GM23338 (cell line): ENCODE results near the gene ROPN1L. TPM values are rescaled to one million over a fixed set of nuclear protein-coding genes. Genes with fewer than 3 reads are reported as not detected.

ENCODE experiments used
- ATAC-seq: fragments of 200-7000 bp; cut with Tn5 transposase; 3 replicates; pipeline ENCODE4 v1.9.1; 2020
- DNase-seq: peaks from one replicate; pipeline ENCODE4 v3.0.0-alpha.2; 2015; ENCODE audit warnings: low spot score
- H2AFZ ChIP-seq: fragments of 200-600 bp; sonication (generic); 2 replicates; pipeline ENCODE4 v1.8.0; 2016; ENCODE audit warnings: antibody characterized with exemption, mild to moderate bottlenecking, moderate library complexity
- H3F3A ChIP-seq: fragments of 200-600 bp; sonication (generic); replicated peaks from 2 replicates; pipeline ENCODE4 v1.8.0; 2017; ENCODE audit warnings: antibody characterized with exemption, mixed run types, low read depth
- H3K27ac ChIP-seq: fragments of 200-600 bp; sonication (generic); 2 replicates; pipeline ENCODE4 v1.6.1; 2016; ENCODE audit warnings: low read depth
- H3K27me3 ChIP-seq: fragments of 200-600 bp; sonication (generic); 2 replicates; pipeline ENCODE4 v1.8.0; 2016; ENCODE audit warnings: mild to moderate bottlenecking, mixed run types, moderate library complexity; ENCODE audit not compliant: insufficient read depth
- H3K36me3 ChIP-seq: fragments of 200-600 bp; sonication (generic); 2 replicates; pipeline ENCODE4 v1.8.0; 2016; ENCODE audit warnings: mild to moderate bottlenecking; ENCODE audit not compliant: insufficient read depth
- H3K4me1 ChIP-seq: fragments of 200-600 bp; sonication (generic); 2 replicates; pipeline ENCODE4 v1.8.0; 2016; ENCODE audit warnings: mild to moderate bottlenecking, moderate library complexity; ENCODE audit not compliant: insufficient read depth
- H3K4me2 ChIP-seq: fragments of 200-600 bp; sonication (generic); 2 replicates; pipeline ENCODE4 v1.7.1; 2017; ENCODE audit warnings: mixed run types
- H3K4me3 ChIP-seq: fragments of 200-600 bp; sonication (generic); 2 replicates; pipeline ENCODE4 v1.6.1; 2016; ENCODE audit warnings: mixed run types
- H3K79me2 ChIP-seq: fragments of 200-600 bp; sonication (generic); replicated peaks from 2 replicates; pipeline ENCODE4 v1.8.0; 2017; ENCODE audit warnings: mild to moderate bottlenecking; ENCODE audit not compliant: insufficient read depth
- H3K9me2 ChIP-seq: fragments of 200-600 bp; sonication (generic); 2 replicates; pipeline ENCODE4 v1.8.0; 2017; ENCODE audit not compliant: insufficient read depth
- H4K20me1 ChIP-seq: fragments of 200-600 bp; sonication (generic); replicated peaks from 2 replicates; pipeline ENCODE4 v1.8.0; 2017; ENCODE audit warnings: mild to moderate bottlenecking; ENCODE audit not compliant: insufficient read depth
- H3K27ac Mint-ChIP-seq: 2 replicates; pipeline ENCODE4 v1.8.0; 2020; ENCODE audit warnings: inconsistent platforms, mild to moderate bottlenecking, moderate library complexity, mixed read lengths
- H3K27me3 Mint-ChIP-seq: 3 replicates; pipeline ENCODE4 v1.8.0; 2022; ENCODE audit warnings: low read depth, mild to moderate bottlenecking, moderate library complexity, mixed read lengths, inconsistent platforms; ENCODE audit not compliant: insufficient read depth, poor library complexity
- H3K36me3 Mint-ChIP-seq: 3 replicates; pipeline ENCODE4 v1.8.0; 2021; ENCODE audit warnings: low read depth, mild to moderate bottlenecking, inconsistent platforms, moderate library complexity, mixed read lengths
- H3K4me1 Mint-ChIP-seq: 3 replicates; pipeline ENCODE4 v1.8.0; 2020; ENCODE audit warnings: mild to moderate bottlenecking, inconsistent platforms, mixed read lengths
- H3K4me3 Mint-ChIP-seq: 3 replicates; pipeline ENCODE4 v1.8.0; 2021; ENCODE audit warnings: moderate library complexity, mild to moderate bottlenecking, inconsistent platforms, mixed read lengths
- H3K9me3 Mint-ChIP-seq: 3 replicates; pipeline ENCODE4 v1.8.0; 2020; ENCODE audit warnings: moderate library complexity, mild to moderate bottlenecking, inconsistent platforms, mixed read lengths
- CREB1 ChIP-seq: fragments of 250-450 bp; sonication (Bioruptor Pico); IDR thresholded peaks from 2 replicates; pipeline ENCODE4 v1.5.0; 2020; ENCODE audit warnings: low read depth, mild to moderate bottlenecking, moderate library complexity
- EZH2 ChIP-seq: fragments of 200-600 bp; sonication (generic); IDR thresholded peaks from one replicate; pipeline ENCODE4 v1.8.0; 2017; ENCODE audit warnings: antibody characterized with exemption, mild to moderate bottlenecking, low read depth; ENCODE audit not compliant: unreplicated experiment
- EZH2phosphoT487 ChIP-seq: fragments of 200-600 bp; sonication (generic); IDR thresholded peaks from one replicate; pipeline ENCODE4 v1.8.1; 2018; ENCODE audit warnings: antibody characterized with exemption; ENCODE audit not compliant: unreplicated experiment
- JUNB ChIP-seq: IDR thresholded peaks from one replicate; pipeline ENCODE4 v1.6.1; 2016; ENCODE audit warnings: antibody characterized with exemption; ENCODE audit not compliant: unreplicated experiment
- POLR2AphosphoS5 ChIP-seq: IDR thresholded peaks from 2 replicates; pipeline ENCODE4 v1.6.1; 2016; ENCODE audit warnings: antibody characterized with exemption, low read depth
- ZNF114 ChIP-seq: fragments of 250-450 bp; sonication (Bioruptor Pico); IDR thresholded peaks from 2 replicates; pipeline ENCODE4 v1.5.0; 2020; ENCODE audit warnings: mild to moderate bottlenecking, moderate library complexity
- ZNF331 ChIP-seq: fragments of 250-450 bp; sonication (Bioruptor Pico); IDR thresholded peaks from 2 replicates; pipeline ENCODE4 v1.5.0; 2020; ENCODE audit warnings: low read depth, mild to moderate bottlenecking, moderate library complexity
- polyA plus RNA-seq: library from polyadenylated mRNA; unstranded; fragments of >200 nt; fragmentation: Nextera tagmentation; extraction: Ambion mirVana; gene quantifications from 2 replicates; pipeline ENCODE4 v1.2.1, GENCODE V29; 2016
- total RNA-seq: library from RNA; depleted of rRNA; stranded (reverse); fragments of >200 nt; shearing (Covaris generic); gene quantifications from 2 replicates; pipeline ENCODE4 v1.2.3, GENCODE V29; 2014
- TF ChIP-seq, protein P1 (sequence below), 2 experiments: fragments of 200-600 bp in 1 of 2; sonication (generic) in 1 of 2; conservative IDR thresholded peaks; 2 replicates each; pipeline versions ENCODE4 v1.5.1 to v1.6.1; 2016 to 2017; ENCODE audit warnings: antibody characterized with exemption in 2 of 2, low read depth in 2 of 2, mild to moderate bottlenecking in 2 of 2, moderate library complexity in 1 of 2
- TF ChIP-seq, protein P2 (sequence below): fragments of 250-450 bp; sonication (Bioruptor Pico); IDR thresholded peaks from 2 replicates; pipeline ENCODE4 v1.5.0; 2020; ENCODE audit warnings: mild to moderate bottlenecking, moderate library complexity
- TF ChIP-seq, protein P3 (sequence below): IDR thresholded peaks from 2 replicates; pipeline ENCODE4 v1.6.1; 2016; ENCODE audit warnings: antibody characterized with exemption

The ROPN1L gene
- total and polyA plus RNA-seq, 2 experiments from 2014 or later = 0.57 TPM; not detected in 1

DNA sequence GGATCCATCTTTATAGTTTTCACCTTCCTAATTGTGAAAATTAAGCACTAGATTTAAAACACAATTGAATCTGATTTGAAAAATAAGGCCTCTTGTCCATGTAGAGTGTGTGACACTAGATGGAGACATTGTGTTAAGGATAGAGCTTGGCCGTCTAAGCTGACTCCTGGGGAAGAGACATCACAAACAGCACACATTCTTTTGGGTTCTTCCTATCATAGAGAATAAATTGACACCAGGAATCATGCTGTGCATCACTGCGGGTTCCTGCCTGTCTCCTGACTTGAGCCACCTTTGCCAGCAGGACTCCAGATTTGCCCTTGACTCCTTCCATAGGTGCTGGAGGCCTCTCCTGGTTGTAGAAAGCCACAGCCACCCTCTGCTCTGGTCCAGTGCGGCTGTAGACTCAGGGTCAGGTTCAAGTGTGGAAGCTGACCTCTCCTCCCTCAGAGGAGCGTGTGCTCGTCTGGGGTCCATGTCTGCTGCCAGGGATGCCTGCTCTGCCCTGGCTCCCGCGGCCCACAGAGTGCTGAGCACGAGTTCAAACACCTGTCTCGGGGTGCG lies 11.2 kb downstream of the ROPN1L start:
- DNase-seq (peak; percentile 87), ATAC-seq (peak; percentile 71)
- no peak overlapping the region for H3K4me2 ChIP-seq
- TF ChIP-seq CREB1 (CRISPR knock-in tag) (no peak), EZH2 (no peak)
- TF ChIP-seq, protein P1, sequence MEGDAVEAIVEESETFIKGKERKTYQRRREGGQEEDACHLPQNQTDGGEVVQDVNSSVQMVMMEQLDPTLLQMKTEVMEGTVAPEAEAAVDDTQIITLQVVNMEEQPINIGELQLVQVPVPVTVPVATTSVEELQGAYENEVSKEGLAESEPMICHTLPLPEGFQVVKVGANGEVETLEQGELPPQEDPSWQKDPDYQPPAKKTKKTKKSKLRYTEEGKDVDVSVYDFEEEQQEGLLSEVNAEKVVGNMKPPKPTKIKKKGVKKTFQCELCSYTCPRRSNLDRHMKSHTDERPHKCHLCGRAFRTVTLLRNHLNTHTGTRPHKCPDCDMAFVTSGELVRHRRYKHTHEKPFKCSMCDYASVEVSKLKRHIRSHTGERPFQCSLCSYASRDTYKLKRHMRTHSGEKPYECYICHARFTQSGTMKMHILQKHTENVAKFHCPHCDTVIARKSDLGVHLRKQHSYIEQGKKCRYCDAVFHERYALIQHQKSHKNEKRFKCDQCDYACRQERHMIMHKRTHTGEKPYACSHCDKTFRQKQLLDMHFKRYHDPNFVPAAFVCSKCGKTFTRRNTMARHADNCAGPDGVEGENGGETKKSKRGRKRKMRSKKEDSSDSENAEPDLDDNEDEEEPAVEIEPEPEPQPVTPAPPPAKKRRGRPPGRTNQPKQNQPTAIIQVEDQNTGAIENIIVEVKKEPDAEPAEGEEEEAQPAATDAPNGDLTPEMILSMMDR (conservative IDR thresholded peaks at IDR 0.05; ENCODE audit: low read depth in 2 of 2) = peak; percentile 91 to 94
- no peak overlapping the region for H3K27ac ChIP-seq
- no peaks in the 10 kb centered on the region for H3K79me2 ChIP-seq
- no peaks in the 10 kb centered on the region for H3K27me3 ChIP-seq
- H3K36me3 ChIP-seq = no peaks in the 10 kb centered on the region
- no peaks in the 10 kb centered on the region for H3K9me2 ChIP-seq
- no peak overlapping the region for H3K27ac Mint-ChIP-seq
- peaks cover 7% of the 10 kb centered on the region; the same call in 1 of the 2 replicates for H3K4me1 ChIP-seq
- no peak overlapping the region for H3K4me3 Mint-ChIP-seq
- 0 out of 2 replicates have a peak, but pooled peaks cover 2% of the 10 kb centered on the region for H3F3A ChIP-seq
- no peaks in the 10 kb centered on the region for H3K9me3 Mint-ChIP-seq
- H3K27me3 Mint-ChIP-seq = peaks cover 8% of the 10 kb centered on the region
- H4K20me1 ChIP-seq = no peaks in the 10 kb centered on the region
- no peak overlapping the region for H2AFZ ChIP-seq
- H3K4me3 ChIP-seq = no peak overlapping the region
- peaks cover 35% of the 10 kb centered on the region for H3K4me1 Mint-ChIP-seq
- H3K36me3 Mint-ChIP-seq = no peaks in the 10 kb centered on the region

DNA sequence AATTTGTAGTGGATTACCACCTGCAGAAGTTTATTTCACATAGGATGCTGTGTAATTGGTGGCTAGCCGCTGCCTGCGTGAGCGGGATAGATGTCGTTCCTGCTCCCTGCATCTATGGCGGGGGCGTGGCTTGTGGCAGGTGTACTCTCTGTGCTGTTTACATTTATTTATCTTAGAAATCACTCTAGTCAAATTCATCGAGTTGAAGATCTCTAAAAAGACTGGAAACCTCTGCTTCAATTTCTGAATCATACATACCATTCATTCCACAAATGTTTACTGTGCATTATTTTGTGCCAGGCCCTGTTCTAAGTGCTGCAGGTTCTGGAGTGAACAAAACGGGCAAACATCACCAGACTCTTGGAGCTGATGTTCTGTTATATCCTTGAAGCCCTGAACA lies 11.9 kb downstream of the ROPN1L start:
- no peak overlapping the region for H3K27ac Mint-ChIP-seq
- H3K36me3 Mint-ChIP-seq = no peaks in the 10 kb centered on the region
- peaks cover 5% of the 10 kb centered on the region for H3K27me3 Mint-ChIP-seq
- no peaks in the 10 kb centered on the region for H3K9me3 Mint-ChIP-seq
- Histone ChIP-seq H3K9me2 (no peaks in the 10 kb centered on the region), H3K27me3 (no peaks in the 10 kb centered on the region), H3K79me2 (no peaks in the 10 kb centered on the region), H3K36me3 (no peaks in the 10 kb centered on the region), H3K4me2 (no peak overlapping the region), H3K27ac (no peak overlapping the region), H3F3A (0 out of 2 replicates have a peak, but pooled peaks cover 2% of the 10 kb centered on the region), H2AFZ (no peak overlapping the region), H4K20me1 (no peaks in the 10 kb centered on the region), H3K4me1 (peaks cover 7% of the 10 kb centered on the region; the same call in 1 of the 2 replicates), H3K4me3 (no peak overlapping the region)
- H3K4me1 Mint-ChIP-seq = peaks cover 39% of the 10 kb centered on the region
- DNase-seq (no peak), ATAC-seq (no peak)
- no peak overlapping the region for H3K4me3 Mint-ChIP-seq
- TF ChIP-seq ZNF331 = no peak
- TF ChIP-seq EZH2 = no peak
- no peak for TF ChIP-seq JUNB
- TF ChIP-seq, protein P2, sequence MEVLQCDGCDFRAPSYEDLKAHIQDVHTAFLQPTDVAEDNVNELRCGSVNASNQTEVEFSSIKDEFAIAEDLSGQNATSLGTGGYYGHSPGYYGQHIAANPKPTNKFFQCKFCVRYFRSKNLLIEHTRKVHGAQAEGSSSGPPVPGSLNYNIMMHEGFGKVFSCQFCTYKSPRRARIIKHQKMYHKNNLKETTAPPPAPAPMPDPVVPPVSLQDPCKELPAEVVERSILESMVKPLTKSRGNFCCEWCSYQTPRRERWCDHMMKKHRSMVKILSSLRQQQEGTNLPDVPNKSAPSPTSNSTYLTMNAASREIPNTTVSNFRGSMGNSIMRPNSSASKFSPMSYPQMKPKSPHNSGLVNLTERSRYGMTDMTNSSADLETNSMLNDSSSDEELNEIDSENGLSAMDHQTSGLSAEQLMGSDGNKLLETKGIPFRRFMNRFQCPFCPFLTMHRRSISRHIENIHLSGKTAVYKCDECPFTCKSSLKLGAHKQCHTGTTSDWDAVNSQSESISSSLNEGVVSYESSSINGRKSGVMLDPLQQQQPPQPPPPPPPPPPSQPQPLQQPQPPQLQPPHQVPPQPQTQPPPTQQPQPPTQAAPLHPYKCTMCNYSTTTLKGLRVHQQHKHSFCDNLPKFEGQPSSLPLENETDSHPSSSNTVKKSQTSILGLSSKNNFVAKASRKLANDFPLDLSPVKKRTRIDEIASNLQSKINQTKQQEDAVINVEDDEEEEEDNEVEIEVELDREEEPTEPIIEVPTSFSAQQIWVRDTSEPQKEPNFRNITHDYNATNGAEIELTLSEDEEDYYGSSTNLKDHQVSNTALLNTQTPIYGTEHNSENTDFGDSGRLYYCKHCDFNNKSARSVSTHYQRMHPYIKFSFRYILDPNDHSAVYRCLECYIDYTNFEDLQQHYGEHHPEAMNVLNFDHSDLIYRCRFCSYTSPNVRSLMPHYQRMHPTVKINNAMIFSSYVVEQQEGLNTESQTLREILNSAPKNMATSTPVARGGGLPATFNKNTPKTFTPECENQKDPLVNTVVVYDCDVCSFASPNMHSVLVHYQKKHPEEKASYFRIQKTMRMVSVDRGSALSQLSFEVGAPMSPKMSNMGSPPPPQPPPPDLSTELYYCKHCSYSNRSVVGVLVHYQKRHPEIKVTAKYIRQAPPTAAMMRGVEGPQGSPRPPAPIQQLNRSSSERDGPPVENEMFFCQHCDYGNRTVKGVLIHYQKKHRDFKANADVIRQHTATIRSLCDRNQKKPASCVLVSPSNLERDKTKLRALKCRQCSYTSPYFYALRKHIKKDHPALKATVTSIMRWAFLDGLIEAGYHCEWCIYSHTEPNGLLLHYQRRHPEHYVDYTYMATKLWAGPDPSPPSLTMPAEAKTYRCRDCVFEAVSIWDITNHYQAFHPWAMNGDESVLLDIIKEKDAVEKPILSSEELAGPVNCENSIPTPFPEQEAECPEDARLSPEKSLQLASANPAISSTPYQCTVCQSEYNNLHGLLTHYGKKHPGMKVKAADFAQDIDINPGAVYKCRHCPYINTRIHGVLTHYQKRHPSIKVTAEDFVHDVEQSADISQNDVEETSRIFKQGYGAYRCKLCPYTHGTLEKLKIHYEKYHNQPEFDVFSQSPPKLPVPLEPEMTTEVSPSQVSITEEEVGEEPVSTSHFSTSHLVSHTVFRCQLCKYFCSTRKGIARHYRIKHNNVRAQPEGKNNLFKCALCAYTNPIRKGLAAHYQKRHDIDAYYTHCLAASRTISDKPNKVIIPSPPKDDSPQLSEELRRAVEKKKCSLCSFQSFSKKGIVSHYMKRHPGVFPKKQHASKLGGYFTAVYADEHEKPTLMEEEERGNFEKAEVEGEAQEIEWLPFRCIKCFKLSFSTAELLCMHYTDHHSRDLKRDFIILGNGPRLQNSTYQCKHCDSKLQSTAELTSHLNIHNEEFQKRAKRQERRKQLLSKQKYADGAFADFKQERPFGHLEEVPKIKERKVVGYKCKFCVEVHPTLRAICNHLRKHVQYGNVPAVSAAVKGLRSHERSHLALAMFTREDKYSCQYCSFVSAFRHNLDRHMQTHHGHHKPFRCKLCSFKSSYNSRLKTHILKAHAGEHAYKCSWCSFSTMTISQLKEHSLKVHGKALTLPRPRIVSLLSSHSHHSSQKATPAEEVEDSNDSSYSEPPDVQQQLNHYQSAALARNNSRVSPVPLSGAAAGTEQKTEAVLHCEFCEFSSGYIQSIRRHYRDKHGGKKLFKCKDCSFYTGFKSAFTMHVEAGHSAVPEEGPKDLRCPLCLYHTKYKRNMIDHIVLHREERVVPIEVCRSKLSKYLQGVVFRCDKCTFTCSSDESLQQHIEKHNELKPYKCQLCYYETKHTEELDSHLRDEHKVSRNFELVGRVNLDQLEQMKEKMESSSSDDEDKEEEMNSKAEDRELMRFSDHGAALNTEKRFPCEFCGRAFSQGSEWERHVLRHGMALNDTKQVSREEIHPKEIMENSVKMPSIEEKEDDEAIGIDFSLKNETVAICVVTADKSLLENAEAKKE (CRISPR knock-in tag) = no peak
- TF ChIP-seq EZH2phosphoT487 = no peak
- TF ChIP-seq POLR2AphosphoS5 = no peak
- TF ChIP-seq, protein P1 (conservative IDR thresholded peaks at IDR 0.05; ENCODE audit: low read depth in 2 of 2) = no peak
- TF ChIP-seq, protein P3, sequence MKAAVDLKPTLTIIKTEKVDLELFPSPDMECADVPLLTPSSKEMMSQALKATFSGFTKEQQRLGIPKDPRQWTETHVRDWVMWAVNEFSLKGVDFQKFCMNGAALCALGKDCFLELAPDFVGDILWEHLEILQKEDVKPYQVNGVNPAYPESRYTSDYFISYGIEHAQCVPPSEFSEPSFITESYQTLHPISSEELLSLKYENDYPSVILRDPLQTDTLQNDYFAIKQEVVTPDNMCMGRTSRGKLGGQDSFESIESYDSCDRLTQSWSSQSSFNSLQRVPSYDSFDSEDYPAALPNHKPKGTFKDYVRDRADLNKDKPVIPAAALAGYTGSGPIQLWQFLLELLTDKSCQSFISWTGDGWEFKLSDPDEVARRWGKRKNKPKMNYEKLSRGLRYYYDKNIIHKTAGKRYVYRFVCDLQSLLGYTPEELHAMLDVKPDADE = no peak
- no peak for TF ChIP-seq CREB1 (CRISPR knock-in tag)
- TF ChIP-seq ZNF114 = no peak
